Glutamatergic neuron (in vitro differentiated cells): ENCODE measurements around the gene CRYBG2. TPM values are rescaled to one million over a fixed set of nuclear protein-coding genes. Genes with fewer than 3 reads are reported as not detected.

Source experiments
- DNase-seq: peaks from one replicate; pipeline ENCODE4 v3.0.0; 2022
- H3K27ac Mint-ChIP-seq: one replicate; pipeline ENCODE4 v1.8.0; 2020; ENCODE audit warnings: mild to moderate bottlenecking, mixed read lengths, inconsistent platforms; ENCODE audit not compliant: unreplicated experiment
- H3K27me3 Mint-ChIP-seq: one replicate; pipeline ENCODE4 v1.8.0; 2020; ENCODE audit warnings: mild to moderate bottlenecking, moderate library complexity, mixed read lengths, inconsistent platforms; ENCODE audit not compliant: unreplicated experiment
- H3K36me3 Mint-ChIP-seq: one replicate; pipeline ENCODE4 v1.8.0; 2020; ENCODE audit warnings: mild to moderate bottlenecking, mixed read lengths, inconsistent platforms; ENCODE audit not compliant: unreplicated experiment
- H3K4me1 Mint-ChIP-seq: one replicate; pipeline ENCODE4 v1.8.0; 2020; ENCODE audit warnings: mild to moderate bottlenecking, low read depth, mixed read lengths, inconsistent platforms; ENCODE audit not compliant: unreplicated experiment
- H3K4me3 Mint-ChIP-seq: one replicate; pipeline ENCODE4 v1.8.0; 2020; ENCODE audit warnings: mild to moderate bottlenecking, mixed read lengths, inconsistent platforms; ENCODE audit not compliant: unreplicated experiment
- H3K9me3 Mint-ChIP-seq: one replicate; pipeline ENCODE4 v1.8.0; 2020; ENCODE audit warnings: mild to moderate bottlenecking, moderate library complexity, mixed read lengths, inconsistent platforms; ENCODE audit not compliant: unreplicated experiment
- total RNA-seq: library from RNA; stranded (reverse); fragmentation: NEBNext Ultra II Directional; extraction: Animal tissue kit (Norgen Biotek cat#: 25700); gene quantifications from one replicate; pipeline ENCODE4 v1.2.1, GENCODE V29; 2021; ENCODE audit not compliant: unreplicated experiment
- TF ChIP-seq, protein P1 (sequence below): fragments of 200-600 bp; sonication (generic); IDR thresholded peaks from one replicate; pipeline ENCODE4 v1.5.0; 2021; ENCODE audit not compliant: partially characterized antibody, unreplicated experiment

The CRYBG2 gene
- total RNA-seq, 1 donor from 2014 or later, result 2.2 TPM

DNA sequence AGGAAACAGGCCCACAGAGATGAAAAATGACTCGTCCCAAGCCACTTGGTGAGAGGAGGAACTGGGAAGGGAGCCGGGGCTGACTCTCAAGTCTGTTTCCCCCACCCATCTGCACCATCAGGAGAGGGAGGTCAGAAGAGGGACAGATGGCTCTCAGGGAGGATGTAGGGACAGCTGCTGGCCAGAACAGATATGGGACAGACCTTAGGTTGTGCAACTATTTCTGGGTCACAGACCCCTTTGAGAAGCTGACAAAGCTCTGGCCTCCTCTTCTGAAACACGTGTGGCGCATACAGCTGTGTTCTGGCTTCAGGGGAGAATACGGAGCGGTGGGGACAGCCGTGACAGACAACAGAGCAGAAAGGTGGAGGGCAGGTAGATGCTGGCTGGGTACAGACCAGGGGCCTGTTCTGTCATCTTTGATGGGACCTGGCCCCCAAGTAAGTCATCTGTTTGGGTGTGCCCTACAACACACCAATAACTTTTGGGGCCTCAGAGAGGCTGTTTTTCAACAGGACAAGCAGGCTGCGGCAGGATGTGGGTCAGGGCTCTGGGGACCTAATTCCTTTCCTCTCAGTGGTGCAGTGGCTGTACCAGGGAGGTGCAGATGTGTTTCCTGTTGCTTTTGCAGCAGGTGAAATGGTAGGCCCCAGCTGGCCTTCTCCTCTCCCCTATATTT is 66.8 kb downstream of the CRYBG2 start:
- peaks cover 46% of the 10 kb centered on the region for H3K4me1 Mint-ChIP-seq
- no peaks in the 10 kb centered on the region for H3K36me3 Mint-ChIP-seq
- peak; percentile 42 for DNase-seq
- TF ChIP-seq, protein P1, sequence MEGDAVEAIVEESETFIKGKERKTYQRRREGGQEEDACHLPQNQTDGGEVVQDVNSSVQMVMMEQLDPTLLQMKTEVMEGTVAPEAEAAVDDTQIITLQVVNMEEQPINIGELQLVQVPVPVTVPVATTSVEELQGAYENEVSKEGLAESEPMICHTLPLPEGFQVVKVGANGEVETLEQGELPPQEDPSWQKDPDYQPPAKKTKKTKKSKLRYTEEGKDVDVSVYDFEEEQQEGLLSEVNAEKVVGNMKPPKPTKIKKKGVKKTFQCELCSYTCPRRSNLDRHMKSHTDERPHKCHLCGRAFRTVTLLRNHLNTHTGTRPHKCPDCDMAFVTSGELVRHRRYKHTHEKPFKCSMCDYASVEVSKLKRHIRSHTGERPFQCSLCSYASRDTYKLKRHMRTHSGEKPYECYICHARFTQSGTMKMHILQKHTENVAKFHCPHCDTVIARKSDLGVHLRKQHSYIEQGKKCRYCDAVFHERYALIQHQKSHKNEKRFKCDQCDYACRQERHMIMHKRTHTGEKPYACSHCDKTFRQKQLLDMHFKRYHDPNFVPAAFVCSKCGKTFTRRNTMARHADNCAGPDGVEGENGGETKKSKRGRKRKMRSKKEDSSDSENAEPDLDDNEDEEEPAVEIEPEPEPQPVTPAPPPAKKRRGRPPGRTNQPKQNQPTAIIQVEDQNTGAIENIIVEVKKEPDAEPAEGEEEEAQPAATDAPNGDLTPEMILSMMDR, result no peak
- peak overlapping the region; percentile 79 for H3K4me3 Mint-ChIP-seq
- peaks cover 11% of the 10 kb centered on the region for H3K27me3 Mint-ChIP-seq
- peak overlapping the region; percentile 97 for H3K27ac Mint-ChIP-seq
- peaks cover 14% of the 10 kb centered on the region for H3K9me3 Mint-ChIP-seq

DNA sequence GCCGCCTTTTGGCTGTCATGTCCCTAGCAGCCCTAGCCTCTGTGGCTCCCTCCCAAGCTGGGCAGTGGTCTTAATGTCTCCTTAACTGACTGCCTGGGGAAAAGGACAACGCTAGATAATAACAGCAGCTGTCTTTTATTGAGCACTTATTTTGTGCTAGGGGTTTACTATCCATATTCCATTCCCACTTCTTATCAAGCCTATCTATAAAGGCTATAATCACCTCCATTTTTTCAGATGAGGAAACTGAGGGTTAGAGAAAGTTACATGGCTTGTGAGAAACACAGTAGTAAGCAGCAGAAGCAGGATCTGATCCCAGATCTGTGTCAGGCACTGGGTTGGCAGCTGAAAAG is 67.9 kb downstream of the CRYBG2 start:
- DNase-seq, result no peak
- Mint-ChIP-seq H3K4me1 (peaks cover 51% of the 10 kb centered on the region), H3K9me3 (peaks cover 13% of the 10 kb centered on the region), H3K4me3 (no peak overlapping the region), H3K27me3 (peaks cover 17% of the 10 kb centered on the region), H3K36me3 (no peaks in the 10 kb centered on the region), H3K27ac (peak overlapping the region; percentile 97)
- TF ChIP-seq, protein P1, result no peak

DNA sequence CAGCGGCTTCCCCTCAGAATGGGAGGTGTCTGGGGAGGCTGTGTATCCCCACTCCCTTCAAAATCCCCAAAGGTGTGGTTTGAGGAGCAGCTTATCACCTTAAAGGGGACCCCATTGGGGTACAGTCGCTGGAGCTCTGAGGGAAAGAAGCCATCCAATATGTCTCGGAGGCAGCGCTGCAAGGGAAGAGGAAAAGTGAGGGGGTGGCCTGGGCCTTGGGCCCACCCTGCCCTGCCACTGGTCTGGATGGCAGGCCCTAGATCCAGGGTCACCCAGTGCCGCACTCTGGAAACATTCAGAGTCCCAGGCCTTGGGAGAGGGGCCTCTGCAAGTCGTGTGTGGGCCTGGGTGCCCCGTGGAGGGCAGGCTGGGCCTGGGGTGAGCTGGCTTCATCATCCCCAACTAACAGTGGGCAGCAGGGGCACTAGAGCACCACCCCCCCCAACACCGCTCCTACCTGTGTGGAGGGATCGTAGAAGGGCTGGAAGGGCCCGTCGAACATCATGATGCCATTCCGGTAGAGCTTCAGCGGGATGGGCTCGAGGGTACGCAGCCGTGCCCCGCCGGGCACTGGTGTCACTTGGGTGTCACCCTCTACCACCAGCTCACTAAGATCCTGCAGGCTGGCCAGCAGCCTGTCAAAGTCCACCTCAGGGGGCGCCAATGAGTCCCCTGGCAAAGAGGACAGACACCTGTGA is 68.4 kb downstream of the CRYBG2 start:
- H3K27me3 Mint-ChIP-seq, result peaks cover 18% of the 10 kb centered on the region
- DNase-seq, result peak; percentile 59
- H3K27ac Mint-ChIP-seq, result peak overlapping the region; percentile 89
- peaks cover 53% of the 10 kb centered on the region for H3K4me1 Mint-ChIP-seq
- peak overlapping the region; percentile 34 for H3K4me3 Mint-ChIP-seq
- TF ChIP-seq, protein P1, result peak; percentile 1
- peaks cover 14% of the 10 kb centered on the region for H3K9me3 Mint-ChIP-seq
- no peaks in the 10 kb centered on the region for H3K36me3 Mint-ChIP-seq

DNA sequence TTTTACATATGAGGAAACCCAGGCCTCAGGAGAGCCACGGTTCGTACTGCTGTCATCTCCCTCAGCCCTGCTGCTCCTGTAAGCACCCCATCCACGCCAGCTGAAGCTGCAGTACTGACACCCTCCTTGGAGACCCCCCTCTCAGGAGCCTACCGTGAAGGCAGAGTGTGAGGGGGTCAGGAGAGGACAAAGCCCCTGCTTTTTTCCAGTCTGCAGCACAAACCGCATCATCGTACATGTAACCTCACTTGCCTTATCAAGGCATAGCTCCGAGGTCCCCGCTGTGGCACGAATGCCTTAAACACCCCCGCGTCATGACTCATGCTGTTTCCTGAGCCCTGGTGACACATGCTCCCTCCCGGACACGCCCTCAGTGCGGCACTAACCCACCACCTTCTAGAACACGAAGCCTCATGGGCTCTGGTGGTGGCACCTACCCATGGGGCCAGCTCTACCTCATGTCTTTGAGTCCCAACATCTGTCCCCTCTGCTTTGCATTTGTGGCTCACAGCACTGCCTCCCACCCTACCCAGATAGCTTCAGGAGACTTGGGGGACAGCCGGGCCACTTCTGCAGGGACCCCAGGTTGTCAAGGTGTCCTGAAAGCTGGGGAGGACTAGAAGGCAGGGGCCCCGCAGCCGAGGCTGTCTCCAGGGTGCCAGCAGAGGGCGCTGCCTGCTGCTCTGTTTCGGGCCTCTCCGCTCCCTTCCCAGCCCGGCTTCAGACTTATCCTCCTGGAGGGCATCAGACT is 69.2 kb downstream of the CRYBG2 start:
- Mint-ChIP-seq H3K9me3 (peaks cover 14% of the 10 kb centered on the region), H3K4me3 (peak overlapping the region; percentile 64), H3K27ac (peak overlapping the region; percentile 89), H3K27me3 (peaks cover 18% of the 10 kb centered on the region), H3K4me1 (peaks cover 50% of the 10 kb centered on the region), H3K36me3 (no peaks in the 10 kb centered on the region)
- peak; percentile 85 for DNase-seq
- TF ChIP-seq, protein P1, result peak; percentile 72
